D341Med (cell line): Measurements from ENCODE around the gene TSTD2.
"Not testable (repeated sequence)": the region's sequence is repeated elsewhere in the genome, so short reads cannot be mapped to it uniquely, and the experiment has no call there.

Source experiments
- DNase-seq: peaks from one replicate; pipeline ENCODE4 v3.0.0; 2012; ENCODE audit warnings: low spot score

Gene TSTD2

DNA sequence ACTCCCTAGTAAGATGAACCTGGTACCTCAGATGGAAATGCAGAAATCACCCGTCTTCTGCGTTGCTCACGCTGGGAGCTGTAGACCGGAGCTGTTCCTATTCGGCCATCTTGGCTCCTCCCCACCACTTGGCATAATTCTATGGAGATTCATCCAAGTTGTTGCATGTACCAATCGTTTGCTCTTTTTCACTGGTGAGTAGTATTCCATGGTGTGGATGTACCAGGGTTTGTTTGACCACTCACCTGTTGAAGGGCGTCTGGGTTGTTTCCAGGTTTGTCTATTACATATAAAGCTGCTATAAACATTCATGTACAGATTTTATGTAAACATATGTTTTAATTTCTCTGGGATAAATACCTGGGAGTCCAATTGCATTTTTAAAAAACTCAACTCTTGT lies 46.3 kb downstream of the TSTD2 start:
- DNase-seq: not testable (repeated sequence)

- not testable (repeated sequence) for DNase-seq
Measured at GRCh38 chr9:97584778-97585177, 48.4 kb downstream of the TSTD2 start.

DNA sequence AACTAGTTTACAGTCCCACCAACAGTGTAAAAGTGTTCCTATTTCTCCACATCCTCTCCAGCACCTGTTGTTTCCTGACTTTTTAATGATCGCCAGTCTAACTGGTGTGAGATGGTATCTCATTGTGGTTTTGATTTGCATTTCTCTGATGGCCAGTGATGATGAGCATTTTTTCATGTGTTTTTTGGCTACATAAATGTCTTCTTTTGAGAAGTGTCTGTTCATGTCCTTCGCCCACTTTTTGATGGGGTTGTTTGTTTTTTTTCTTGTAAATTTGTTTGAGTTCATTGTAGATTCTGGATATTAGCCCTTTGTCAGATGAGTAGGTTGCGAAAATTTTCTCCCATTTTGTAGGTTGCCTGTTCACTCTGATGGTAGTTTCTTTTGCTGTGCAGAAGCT lies 51.6 kb downstream of the TSTD2 start:
- not testable (repeated sequence) for DNase-seq

DNA sequence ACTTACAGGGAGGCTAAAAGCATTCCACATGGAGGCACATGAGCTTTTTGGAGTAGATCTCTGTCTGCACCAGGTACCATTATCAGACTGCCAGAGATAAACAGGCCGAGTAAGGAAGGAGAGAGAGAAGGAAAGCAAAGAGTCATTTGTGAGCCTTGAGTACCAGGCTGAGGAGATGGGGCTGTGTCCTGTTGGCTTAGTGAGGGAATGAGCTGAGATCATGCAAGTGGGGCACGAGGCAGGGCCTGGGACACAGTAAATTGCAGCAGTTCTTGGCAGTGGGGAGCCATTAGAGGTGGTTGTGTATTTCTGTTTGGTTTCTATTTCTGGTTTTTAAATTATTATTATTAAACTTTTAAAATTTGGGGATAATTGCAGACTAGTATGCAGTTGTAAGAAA lies 53.3 kb downstream of the TSTD2 start:
- DNase-seq: no peak

- DNase-seq: peak; percentile 6
Measured at GRCh38 chr9:97578846-97579245, 54.3 kb downstream of the TSTD2 start.

- peak; percentile 8 for DNase-seq
Measured at GRCh38 chr9:97577051-97577450, 56.1 kb downstream of the TSTD2 start.

GRCh38 chr9:97575673-97576200 lies 57.4 kb downstream of the TSTD2 start:
- peak; percentile 3 for DNase-seq

- DNase-seq: not testable (repeated sequence)
Measured at GRCh38 chr9:97574921-97575672, 58.1 kb downstream of the TSTD2 start.

DNA sequence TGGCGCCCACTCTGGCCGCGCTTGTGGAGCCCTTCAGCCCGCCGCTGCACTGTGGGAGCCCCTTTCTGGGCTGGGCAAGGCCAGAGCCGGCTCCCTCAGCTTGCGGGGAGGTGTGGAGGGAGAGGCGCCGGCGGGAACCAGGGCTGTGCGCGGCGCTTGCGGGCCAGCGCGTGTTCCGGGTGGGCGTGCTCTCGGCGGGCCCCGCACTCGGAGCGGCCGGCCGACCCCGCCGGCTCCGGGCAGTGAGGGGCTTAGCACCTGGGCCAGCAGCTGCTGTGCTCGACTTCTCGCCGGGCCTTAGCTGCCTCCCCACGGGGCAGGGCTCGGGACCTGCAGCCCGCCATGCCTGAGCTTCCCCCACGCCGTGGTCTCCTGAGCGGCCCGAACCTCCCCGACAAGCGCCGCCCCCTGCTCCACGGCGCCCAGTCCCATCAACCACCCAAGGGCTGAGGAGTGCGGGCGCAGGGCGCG lies 59.0 kb downstream of the TSTD2 start:
- DNase-seq: not testable (repeated sequence)

- no peak for DNase-seq
Measured at GRCh38 chr9:97573482-97574073, 59.6 kb downstream of the TSTD2 start.

GRCh38 chr9:97572892-97573365 lies 60.2 kb downstream of the TSTD2 start:
- DNase-seq: peak; percentile 12

GRCh38 chr9:97572196-97572891 lies 60.8 kb downstream of the TSTD2 start:
- peak; percentile 14 for DNase-seq

DNA sequence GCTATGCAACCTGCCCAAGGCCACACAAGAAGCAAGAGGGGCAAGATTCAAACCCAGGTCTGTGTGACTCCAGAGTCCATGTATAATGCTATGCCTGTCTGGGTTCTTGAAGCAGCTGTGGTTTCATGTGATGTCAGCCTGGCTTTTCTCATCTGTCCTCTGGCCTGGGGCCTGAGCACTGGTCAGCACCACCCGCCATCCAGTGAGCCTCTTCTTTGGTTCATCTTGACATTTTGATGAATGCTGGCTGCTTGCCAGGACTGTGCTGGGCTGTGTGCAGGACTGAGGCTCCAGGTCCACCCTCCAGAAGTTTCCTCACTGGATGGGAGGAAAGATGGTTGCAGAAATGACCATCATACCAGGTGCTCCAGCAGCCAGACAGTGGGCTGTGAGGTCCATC lies 61.5 kb downstream of the TSTD2 start:
- DNase-seq: peak; percentile 4

DNA sequence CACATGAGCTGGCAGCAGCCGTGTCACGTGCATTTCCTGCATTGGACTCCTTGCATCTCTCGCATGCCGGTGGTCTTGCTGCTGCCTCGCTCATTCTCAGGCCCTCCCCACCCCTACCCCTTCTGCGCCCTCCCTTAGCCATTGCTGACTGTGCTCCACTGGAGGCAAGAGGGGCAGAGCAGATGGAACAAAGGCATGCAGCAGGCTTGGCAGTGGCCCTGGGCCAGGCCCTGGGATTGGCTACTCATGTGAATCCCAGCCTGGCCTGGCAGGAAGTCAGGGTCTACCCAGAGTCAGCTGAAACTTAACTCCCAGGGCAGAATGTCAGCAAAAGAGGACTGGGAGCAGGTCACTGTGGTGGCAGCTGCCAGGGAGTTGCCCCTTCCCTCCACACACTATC lies 62.3 kb downstream of the TSTD2 start:
- DNase-seq: peak; percentile 15

DNA sequence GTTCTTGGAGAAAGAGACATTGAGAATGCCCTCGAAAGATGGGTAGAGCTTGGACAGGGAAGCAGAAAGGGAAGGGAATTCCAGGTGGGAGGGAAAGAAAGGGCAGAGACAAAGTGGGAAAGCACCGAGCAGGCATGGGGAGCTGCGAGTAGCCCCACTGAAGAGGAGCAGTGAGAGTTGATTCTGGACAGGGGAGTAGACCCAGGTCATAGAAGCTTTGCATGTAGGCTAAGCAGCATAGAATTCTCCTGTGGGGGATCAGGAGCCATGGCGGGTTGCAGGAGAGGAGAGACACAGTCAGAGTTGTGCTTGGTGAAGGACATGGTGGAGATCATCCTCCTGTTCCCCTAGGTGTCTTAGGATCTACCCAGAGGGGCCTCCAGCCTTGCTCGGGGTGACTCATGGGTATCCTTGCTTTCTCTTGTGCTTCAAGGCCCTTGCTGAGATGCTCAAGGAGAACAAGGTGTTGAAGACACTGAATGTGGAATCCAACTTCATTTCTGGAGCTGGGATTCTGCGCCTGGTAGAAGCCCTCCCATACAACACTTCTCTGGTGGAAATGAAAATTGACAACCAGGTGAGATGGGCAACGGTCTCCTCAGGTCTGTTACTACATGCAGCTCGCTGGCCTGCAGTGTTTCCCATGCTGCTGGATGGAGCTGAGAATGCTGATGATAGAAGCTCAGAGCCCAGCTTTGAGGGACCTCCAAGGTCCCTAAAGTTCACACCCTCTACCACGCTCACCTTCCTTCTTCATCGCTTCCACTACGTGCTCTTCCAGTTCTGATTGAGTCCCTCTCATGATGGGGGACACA lies 64.5 kb downstream of the TSTD2 start:
- DNase-seq: no peak

GRCh38 chr9:97567894-97568202 lies 65.3 kb downstream of the TSTD2 start:
- DNase-seq: peak; percentile 3

DNA sequence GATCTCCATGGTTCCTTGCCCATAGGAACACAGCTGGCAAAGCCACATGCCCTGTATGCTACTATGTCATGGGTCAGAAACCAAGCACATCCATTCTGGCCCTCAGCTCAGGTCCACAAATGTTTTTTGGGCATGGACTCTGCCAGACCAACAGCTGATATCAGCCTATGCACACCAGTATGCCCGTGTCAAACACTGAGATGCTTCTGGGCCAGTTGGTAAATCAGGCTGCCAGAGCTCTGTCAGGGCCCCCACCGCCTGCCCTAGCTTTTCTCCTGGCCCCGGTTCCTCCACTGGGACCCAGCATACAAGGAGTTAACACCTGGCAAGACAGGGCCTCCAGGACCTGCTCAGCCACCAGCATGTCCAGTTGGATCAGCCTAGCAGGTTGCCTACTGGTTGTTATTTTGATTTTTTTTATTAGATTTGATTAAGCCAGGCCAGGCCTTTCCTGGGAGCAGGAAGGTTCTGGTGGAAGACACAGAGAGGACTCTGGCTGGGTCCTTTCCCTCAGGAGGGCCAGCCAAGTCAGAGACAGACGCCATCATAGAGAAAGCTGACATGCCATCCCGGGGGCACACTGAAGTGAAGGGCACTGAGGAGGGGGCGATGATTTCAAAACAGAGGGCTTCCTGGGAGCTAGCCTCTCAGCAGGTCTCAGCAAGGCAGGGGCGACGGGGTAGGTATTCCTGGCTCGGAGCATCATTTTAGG lies 65.8 kb downstream of the TSTD2 start:
- peak; percentile 6 for DNase-seq

GRCh38 chr9:97565262-97565661 lies 67.9 kb downstream of the TSTD2 start:
- DNase-seq: no peak

DNA sequence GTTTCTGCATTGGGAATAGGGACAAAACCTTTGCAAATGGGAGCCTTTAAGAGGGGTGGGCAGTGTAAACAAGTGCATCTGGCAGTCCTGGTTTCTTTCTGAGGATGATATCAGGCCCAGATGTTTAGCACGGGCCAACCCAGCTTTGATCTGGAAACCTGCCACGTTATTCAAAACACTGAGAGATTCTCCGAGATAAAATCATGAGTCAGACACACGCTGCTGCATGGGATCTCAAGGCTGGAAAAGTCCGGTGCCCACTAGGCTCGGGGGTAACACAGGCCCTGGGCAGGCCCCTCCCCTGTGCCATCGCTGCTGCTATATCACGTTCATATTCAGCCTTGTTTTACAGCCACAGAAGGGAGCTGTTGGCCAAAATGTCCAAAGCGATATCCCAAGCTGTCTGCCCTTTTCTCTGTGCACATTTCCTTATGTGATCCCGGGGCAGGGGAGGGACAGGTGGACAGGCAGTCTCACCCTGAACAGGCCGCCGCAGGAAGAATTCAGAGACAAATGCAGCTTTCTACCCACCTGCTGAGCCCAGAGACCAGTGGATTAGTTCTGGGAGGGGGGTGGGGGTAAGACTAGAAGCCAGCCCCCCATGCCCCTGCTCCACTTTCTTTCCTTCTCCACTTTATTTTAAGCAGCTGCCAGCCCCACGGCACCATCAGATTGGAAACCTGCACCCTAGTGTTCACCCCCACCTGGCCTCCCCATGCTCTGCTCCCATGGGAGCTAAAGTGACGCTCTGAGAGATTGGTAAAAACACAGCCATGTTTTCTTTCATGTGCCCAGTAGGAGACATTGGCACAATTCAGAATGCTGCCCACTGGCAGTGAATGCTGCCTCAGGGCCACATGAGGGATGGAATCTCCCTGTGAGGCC lies 68.6 kb downstream of the TSTD2 start:
- no peak for DNase-seq

DNA sequence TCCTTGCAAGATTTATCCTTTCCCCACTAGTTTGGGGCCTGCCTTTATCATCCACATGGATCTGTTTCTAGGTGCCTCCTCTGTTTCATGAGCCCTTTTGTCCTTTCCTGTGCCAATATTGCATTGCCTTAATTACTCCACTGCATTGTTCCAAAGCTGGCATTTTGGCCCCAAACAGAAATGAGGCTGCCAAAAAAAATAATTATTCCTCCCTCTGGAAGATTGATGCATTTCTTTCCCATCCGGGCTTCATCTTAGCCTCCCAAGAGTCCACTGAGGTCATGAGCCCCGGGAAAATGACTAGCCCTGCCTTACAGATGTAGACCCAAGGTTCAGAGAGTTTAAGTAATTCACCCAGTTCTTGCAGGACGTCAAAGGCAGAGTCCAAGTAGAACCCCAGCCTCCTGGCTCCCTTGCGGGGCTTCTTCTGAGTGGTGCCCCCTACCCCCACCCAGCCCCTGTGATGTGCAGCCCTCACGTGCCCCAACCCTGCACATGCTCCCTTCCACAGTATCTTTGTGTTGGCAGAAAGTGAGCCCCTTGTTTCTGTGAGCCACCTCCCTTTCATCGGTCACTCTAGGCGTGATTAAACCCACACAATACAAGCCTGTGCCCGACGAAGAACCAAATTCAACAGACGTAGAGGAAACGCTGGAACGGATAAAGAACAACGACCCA lies 69.6 kb downstream of the TSTD2 start:
- no peak for DNase-seq
